Gastroesophageal sphincter (tissue), 3 donors: ENCODE data around the gene PLEKHG1.

Experiments used
- EP300 ChIP-seq: sonication (generic); formaldehyde crosslinking; IDR thresholded peaks from one replicate; pipeline ENCODE4 v1.6.1; 2017; ENCODE audit warnings: antibody characterized with exemption, mild to moderate bottlenecking
- POLR2A ChIP-seq, 2 donors: fragments of 450-650 bp; IDR thresholded peaks; one replicate each; pipeline ENCODE4 v1.6.1; 2017; ENCODE audit warnings: antibody characterized with exemption in 2 of 2, mild to moderate bottlenecking in 2 of 2, moderate library complexity in 1 of 2
- TF ChIP-seq, protein P1 (sequence below), 4 experiments: fragments of 200-600 bp in 2 of 4; fragments of 450-650 bp in 2 of 4; sonication (generic) in 1 of 4; IDR thresholded peaks; one replicate each; pipeline ENCODE4 v1.5.1; 2017 to 2019; ENCODE audit warnings: antibody characterized with exemption in 4 of 4, mild to moderate bottlenecking in 2 of 4, moderate library complexity in 2 of 4

DNA sequence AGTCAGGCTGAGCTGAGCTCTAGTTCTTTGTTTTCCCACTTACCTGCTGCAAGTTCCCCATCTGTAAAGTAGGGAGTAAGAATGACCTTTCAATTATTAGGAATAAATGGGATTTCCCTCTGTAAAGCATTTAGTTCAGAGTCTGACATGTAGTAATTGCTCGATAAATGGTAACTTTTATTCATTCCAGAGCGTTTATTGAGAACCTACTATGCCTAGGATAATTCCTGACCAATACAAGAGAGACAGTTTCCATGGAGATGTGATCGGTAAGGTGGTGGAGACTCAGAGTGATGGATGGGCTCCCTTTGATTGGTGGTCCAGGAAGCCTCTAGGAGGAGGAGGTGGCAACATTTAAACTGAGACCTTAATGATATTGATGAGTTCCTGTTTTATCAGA is 5.6 kb downstream of the PLEKHG1 start:
- no peak for TF ChIP-seq POLR2A (IDR thresholded peaks at IDR 0.05)
- TF ChIP-seq, protein P1, sequence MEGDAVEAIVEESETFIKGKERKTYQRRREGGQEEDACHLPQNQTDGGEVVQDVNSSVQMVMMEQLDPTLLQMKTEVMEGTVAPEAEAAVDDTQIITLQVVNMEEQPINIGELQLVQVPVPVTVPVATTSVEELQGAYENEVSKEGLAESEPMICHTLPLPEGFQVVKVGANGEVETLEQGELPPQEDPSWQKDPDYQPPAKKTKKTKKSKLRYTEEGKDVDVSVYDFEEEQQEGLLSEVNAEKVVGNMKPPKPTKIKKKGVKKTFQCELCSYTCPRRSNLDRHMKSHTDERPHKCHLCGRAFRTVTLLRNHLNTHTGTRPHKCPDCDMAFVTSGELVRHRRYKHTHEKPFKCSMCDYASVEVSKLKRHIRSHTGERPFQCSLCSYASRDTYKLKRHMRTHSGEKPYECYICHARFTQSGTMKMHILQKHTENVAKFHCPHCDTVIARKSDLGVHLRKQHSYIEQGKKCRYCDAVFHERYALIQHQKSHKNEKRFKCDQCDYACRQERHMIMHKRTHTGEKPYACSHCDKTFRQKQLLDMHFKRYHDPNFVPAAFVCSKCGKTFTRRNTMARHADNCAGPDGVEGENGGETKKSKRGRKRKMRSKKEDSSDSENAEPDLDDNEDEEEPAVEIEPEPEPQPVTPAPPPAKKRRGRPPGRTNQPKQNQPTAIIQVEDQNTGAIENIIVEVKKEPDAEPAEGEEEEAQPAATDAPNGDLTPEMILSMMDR (IDR thresholded peaks at IDR 0.05): no peak
- no peak for TF ChIP-seq EP300
